ENCODE measurements around the gene USO1.
"Not testable (repeated sequence)": the region's sequence is repeated elsewhere in the genome, so short reads cannot be mapped to it uniquely, and the experiment has no call there.

Gene USO1

DNA sequence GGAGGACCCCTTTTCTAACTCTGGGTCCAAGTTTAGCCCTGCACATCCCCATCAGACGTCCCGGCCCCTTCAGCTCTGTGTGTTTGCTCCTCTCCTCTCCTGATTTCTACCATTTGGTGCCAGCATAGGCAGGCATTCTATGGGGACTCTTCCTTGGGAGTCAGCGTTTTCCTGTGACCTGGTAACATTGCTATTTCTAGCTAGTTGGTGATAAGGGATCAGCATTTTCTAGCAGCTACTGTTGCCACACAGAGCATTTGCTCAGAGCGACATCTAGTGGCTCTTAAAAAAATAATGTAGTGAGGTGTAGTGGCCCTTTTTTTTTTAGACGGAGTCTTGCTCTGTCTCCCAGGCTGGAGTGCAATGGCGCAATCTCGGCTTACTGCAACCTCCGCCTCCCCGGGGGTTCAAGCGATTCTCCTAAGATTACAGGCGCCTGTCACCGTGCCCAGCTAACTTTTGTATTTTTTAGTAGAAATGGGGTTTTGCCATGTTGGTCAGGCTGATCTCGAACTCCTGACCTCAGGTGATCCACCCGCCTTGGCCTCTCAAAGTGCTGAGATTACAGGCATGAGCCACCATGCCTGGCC, 123.9 kb downstream of the USO1 start:
- not testable (repeated sequence) for DNase-seq

DNA sequence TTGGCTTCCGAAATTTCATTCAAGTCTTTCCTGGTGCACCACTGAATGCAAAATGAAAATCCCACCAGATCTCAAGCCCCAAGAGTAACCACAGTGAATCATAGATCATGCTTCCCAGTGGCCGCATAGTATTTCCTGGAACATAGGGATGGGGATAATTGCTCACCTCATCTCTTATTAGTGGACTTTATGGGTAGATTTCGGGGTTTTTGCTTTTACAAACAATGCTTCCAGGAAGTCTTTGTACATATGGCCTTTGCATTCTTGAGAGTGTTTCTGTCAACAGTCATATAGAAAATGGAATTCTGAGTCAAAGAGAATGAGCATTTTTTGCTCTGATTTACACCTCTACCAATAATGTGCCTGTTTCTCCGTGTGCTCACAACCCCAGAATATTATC, 124.5 kb downstream of the USO1 start:
- DNase-seq: no peak

DNA sequence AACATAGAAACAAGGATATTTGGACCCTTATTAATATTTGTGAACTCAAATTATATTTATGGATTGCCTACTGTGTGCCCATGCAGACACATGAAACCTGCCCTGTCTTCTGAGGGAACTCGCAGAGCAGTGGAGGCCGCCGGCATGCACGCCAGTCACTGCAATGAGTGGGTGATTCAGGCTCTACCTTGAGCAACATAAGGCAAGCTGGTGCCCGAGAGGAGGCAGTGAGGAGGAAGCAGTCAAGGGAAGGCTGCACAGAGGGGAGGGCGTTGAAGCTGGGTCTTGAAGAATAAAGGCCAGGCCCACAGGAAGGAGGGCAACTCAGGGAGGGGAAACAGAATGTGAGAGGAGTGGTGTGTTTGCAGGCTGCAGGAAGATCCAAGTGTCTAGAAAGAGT, 125.1 kb downstream of the USO1 start:
- no peak for DNase-seq

DNA sequence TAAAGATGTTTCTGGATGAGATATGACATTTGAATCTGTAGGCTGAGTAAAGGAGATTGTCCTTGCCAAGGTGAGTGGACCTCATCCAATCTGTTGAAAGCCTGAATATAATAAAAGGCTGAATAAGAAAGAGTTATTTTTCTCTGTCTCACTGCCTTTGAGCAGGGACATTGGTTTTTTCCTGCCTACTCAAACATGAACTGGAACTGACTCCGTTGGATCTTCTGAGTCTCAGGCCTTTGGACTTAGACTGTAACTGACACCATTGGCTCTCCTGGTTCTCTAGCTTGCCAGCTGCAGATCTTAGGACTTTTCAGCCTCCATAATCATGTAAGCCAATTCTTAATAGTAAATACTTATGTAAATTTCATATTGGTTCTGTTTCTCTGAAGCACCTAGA, 134.3 kb downstream of the USO1 start:
- no peak for DNase-seq

DNA sequence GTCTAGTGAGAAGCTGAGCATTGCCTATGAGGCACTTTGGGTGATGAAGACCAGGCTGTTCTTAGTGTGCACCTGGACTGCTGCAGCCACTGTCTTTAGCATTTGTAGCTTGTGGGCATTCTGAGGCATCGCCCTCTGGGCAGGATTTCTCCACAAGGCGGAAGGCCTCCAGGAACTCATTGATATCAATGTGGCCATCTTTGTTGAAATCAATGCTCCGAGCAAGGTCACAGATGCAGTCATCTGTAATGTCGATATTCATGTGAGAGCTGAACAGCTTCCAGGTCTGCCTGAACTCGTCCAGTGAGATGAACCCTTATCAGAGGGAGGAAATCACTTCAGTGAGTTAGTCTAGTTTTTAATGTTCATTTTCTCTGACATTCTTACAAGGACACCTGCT, 136.2 kb downstream of the USO1 start:
- DNase-seq: no peak

All from activated T-cell treated with anti-CD3 and anti-CD28 coated beads, Interleukin-2, amount 50 U/mL, for 1 hour (primary cell).